ENCODE measurements around the gene ERBB2. TPM values are rescaled to one million over a fixed set of nuclear protein-coding genes. Genes with fewer than 3 reads are reported as not detected.

ERBB2 gene
- total RNA-seq, 1 donor from 2014 or later, result 86.0 TPM

DNA sequence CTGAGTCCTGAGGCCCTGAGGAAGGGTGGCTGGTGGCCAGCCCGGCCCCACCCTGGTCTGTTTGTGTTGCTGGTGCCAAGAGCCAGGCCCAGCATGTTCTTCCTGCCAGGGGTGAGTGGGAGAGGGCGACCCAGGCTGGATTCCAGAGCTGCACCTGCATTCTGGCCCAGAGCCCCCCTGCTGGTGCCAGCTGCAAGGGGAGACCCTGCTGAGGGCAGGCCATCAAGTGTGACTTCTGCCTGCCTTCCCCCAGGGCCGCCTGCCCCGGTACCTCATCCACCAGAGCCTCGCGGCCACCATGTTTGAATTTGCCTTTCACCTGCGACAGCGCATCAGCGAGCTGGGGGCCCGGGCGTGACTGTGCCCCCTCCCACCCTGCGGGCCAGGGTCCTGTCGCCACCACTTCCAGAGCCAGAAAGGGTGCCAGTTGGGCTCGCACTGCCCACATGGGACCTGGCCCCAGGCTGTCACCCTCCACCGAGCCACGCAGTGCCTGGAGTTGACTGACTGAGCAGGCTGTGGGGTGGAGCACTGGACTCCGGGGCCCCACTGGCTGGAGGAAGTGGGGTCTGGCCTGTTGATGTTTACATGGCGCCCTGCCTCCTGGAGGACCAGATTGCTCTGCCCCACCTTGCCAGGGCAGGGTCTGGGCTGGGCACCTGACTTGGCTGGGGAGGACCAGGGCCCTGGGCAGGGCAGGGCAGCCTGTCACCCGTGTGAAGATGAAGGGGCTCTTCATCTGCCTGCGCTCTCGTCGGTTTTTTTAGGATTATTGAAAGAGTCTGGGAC is 37.1 kb upstream of the ERBB2 start:
- no peak for DNase-seq (ENCODE audit: low spot score)
- Mint-ChIP-seq H3K4me1 (ENCODE audit: low read depth) (peaks cover 34% of the 10 kb centered on the region), H3K9me3 (ENCODE audit: low read depth) (no peaks in the 10 kb centered on the region), H3K27me3 (ENCODE audit: low read depth) (peaks cover 3% of the 10 kb centered on the region), H3K36me3 (ENCODE audit: low read depth) (peaks cover 5% of the 10 kb centered on the region), H3K4me3 (ENCODE audit: unreplicated experiment) (no peak overlapping the region), H3K27ac (ENCODE audit: unreplicated experiment) (no peak overlapping the region)
- TF ChIP-seq, protein P1, sequence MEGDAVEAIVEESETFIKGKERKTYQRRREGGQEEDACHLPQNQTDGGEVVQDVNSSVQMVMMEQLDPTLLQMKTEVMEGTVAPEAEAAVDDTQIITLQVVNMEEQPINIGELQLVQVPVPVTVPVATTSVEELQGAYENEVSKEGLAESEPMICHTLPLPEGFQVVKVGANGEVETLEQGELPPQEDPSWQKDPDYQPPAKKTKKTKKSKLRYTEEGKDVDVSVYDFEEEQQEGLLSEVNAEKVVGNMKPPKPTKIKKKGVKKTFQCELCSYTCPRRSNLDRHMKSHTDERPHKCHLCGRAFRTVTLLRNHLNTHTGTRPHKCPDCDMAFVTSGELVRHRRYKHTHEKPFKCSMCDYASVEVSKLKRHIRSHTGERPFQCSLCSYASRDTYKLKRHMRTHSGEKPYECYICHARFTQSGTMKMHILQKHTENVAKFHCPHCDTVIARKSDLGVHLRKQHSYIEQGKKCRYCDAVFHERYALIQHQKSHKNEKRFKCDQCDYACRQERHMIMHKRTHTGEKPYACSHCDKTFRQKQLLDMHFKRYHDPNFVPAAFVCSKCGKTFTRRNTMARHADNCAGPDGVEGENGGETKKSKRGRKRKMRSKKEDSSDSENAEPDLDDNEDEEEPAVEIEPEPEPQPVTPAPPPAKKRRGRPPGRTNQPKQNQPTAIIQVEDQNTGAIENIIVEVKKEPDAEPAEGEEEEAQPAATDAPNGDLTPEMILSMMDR (IDR thresholded peaks at IDR 0.05), result no peak

DNA sequence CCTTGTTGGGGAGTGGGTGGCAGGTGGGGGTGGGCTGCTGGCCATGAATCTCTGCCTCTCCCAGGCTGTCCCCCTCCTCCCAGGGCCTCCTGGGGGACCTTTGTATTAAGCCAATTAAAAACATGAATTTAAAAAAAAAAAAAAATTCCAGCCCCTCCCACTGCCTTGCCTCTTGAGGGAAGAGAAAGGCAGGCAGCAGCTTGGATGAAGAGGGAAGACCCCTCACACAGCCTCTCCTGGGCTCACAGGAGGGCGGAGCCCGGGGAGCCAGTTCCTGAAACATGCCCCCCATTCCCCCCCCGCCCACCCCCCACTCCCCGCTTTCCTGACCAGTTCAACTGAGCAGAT is 36.5 kb upstream of the ERBB2 start:
- DNase-seq (ENCODE audit: low spot score), result no peak
- no peak overlapping the region for H3K4me3 Mint-ChIP-seq (ENCODE audit: unreplicated experiment)
- TF ChIP-seq, protein P1 (IDR thresholded peaks at IDR 0.05), result no peak
- H3K27ac Mint-ChIP-seq (ENCODE audit: unreplicated experiment), result no peak overlapping the region
- H3K4me1 Mint-ChIP-seq (ENCODE audit: low read depth), result peaks cover 34% of the 10 kb centered on the region
- H3K36me3 Mint-ChIP-seq (ENCODE audit: low read depth), result peaks cover 5% of the 10 kb centered on the region
- no peaks in the 10 kb centered on the region for H3K9me3 Mint-ChIP-seq (ENCODE audit: low read depth)
- peaks cover 3% of the 10 kb centered on the region for H3K27me3 Mint-ChIP-seq (ENCODE audit: low read depth)

DNA sequence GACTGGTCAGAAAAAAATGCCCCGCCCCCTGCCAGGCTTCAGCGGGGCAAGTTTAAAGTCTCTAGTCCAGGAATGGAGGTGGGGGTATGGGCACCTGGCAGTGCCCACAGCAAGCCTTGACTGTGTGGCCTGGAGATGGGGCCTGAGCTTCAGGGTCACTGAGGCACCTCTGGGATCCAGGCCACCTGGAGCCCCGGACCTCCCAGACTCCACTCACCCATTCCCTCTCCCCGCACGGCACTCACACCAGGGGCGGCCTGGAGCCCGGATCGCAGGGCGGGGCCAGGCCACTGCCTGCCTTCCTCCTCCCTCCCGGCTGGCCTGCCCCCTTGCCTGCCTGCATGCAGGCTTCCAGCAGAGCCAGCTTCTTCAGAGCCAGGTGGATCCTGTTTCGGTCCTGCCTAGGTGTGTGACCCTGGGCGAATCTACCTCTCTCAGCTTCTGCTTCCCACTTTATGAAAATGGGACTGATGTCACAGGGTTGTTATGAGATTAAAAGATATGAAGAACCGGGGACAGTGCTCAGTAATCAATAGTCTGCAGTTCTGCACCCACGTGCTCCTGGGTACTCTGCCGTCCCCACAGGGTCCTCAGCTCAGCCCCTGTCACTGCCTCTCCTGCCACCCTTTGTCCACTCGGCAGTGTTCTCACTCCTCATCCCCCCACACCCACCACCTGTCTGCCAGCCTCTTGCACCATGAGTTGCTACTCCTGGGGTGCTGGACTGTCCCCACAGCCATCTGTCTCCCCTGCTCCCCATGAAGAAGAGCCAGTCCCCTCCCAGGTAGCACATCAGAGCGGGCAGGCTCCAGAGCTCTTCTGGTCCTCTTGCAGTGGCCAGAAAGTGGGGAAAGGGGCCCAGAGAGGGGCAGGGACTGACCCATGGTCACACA is 35.9 kb upstream of the ERBB2 start:
- H3K9me3 Mint-ChIP-seq (ENCODE audit: low read depth), result no peaks in the 10 kb centered on the region
- peaks cover 7% of the 10 kb centered on the region for H3K27me3 Mint-ChIP-seq (ENCODE audit: low read depth)
- no peak overlapping the region for H3K4me3 Mint-ChIP-seq (ENCODE audit: unreplicated experiment)
- TF ChIP-seq, protein P1 (IDR thresholded peaks at IDR 0.05), result no peak
- peaks cover 38% of the 10 kb centered on the region for H3K4me1 Mint-ChIP-seq (ENCODE audit: low read depth)
- no peak for DNase-seq (ENCODE audit: low spot score)
- no peak overlapping the region for H3K27ac Mint-ChIP-seq (ENCODE audit: unreplicated experiment)
- H3K36me3 Mint-ChIP-seq (ENCODE audit: low read depth), result peaks cover 5% of the 10 kb centered on the region

DNA sequence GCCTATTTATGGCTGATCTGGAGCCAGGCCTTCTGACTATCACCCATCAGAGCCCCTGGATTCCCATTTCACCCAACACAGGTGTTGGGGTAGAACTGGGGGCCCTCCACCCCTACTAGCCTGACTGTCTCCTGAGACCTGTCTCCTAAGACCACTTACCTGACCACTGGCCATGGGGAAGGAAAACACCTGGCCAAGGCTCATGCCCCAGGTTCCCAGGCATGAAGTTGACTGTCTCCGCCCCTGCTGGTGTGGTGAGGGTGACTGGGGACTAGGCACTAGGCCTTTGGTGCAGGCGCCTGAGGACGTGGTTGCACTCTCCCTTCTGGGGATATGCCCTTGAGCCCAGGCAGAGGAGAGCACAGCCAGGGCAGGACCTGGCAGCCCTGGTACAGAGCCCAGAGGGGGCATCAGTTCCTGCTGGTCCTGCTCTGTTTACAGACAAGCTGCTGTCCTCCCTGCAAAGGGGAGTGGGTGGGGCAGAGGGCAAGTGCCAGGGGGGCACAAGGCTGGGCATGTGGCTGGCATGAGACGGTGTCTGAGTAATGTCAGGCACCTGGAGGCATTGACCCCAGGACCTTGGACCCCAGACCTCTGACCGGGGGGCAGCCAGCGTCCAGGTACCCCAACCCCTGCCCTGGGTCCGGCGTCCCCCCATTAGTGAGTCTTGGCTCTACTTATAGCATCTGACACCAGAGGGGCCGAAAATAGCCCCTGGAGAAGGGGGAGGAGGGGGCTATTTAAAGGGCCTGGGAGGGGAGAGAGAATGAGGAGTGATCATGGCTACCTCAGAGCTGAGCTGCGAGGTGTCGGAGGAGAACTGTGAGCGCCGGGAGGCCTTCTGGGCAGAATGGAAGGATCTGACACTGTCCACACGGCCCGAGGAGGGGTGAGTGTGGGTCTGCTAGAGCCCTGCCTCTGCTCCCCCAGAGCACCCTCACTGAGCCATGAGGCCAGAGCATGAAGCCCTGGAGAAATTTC is 35.0 kb upstream of the ERBB2 start, which contains the start of gene TCAP:
TCAP (plus strand) TSS at position 769 of the 981 bp plus-strand sequence; CDS start at position 780, 11 bp downstream.
- DNase-seq (ENCODE audit: low spot score), result no peak
- H3K4me3 Mint-ChIP-seq (ENCODE audit: unreplicated experiment), result no peak within 1 kb of the TSS
- no peak within 1 kb of the TSS for H3K27ac Mint-ChIP-seq (ENCODE audit: unreplicated experiment)
- H3K36me3 Mint-ChIP-seq (ENCODE audit: low read depth), result peaks cover 5% of the 10 kb centered on the region
- TF ChIP-seq, protein P1 (IDR thresholded peaks at IDR 0.05), result no peak
- H3K4me1 Mint-ChIP-seq (ENCODE audit: low read depth), result peaks cover 38% of the 10 kb centered on the region
- H3K9me3 Mint-ChIP-seq (ENCODE audit: low read depth), result no peaks in the 10 kb centered on the region
- H3K27me3 Mint-ChIP-seq (ENCODE audit: low read depth), result peaks cover 9% of the 10 kb centered on the region
